Posterior cingulate gyrus (tissue), 11 donors: ENCODE measurements around the gene ATP4B.
"Not testable (repeated sequence)": the region's sequence is repeated elsewhere in the genome, so short reads cannot be mapped to it uniquely, and the experiment has no call there.

Experiments used
- DNase-seq, 10 donors: peaks; one replicate each; pipeline versions ENCODE4 v3.0.0 to v3.0.0-alpha.2; 2020 to 2021; ENCODE audit warnings: mixed read lengths in 3 of 10
- intact Hi-C: fragments of 100-400 bp; cut with DNase I; formaldehyde crosslinking; loops from one replicate; pipeline ENCODE4 v1.15.1; 2023

The ATP4B gene

GRCh38 chr13:113628291-113629270 is 29.4 kb downstream of the ATP4B start:
- peak in 3 of 10 donors; percentile 52 to 74 (median 64) for DNase-seq

GRCh38 chr13:113627136-113627535 is 30.9 kb downstream of the ATP4B start:
- peak in 2 of 10 donors; percentile 49 for DNase-seq
- intact Hi-C loops, result no loop called here

More at GRCh38 chr13:113628291-113629270, 29.4 kb downstream of the ATP4B start:
- intact Hi-C loops, result no loop called here

- DNase-seq, result peak in 2 of 10 donors; percentile 34
- intact Hi-C loops, result no loop called here
These were observed 31.9 kb downstream of the ATP4B start for GRCh38 chr13:113625965-113626721.

GRCh38 chr13:113624640-113625304 is 33.2 kb downstream of the ATP4B start:
- intact Hi-C loops, DNase-seq: not testable (repeated sequence)

- intact Hi-C loops, result no loop called here
- peak in 1 of 10 donors; percentile 8 for DNase-seq
These were observed 33.8 kb downstream of the ATP4B start for GRCh38 chr13:113624235-113624587.

- intact Hi-C loops, result no loop called here
- DNase-seq, result peak in 3 of 10 donors; percentile 55 to 79 (median 77)
These were observed 34.3 kb downstream of the ATP4B start for GRCh38 chr13:113623491-113624234.

- DNase-seq, result peak in 3 of 10 donors; percentile 58 to 78 (median 69)
- intact Hi-C loops, result no loop called here
These were observed 35.1 kb downstream of the ATP4B start for GRCh38 chr13:113622791-113623490.

- intact Hi-C loops, result not testable (repeated sequence)
- peak in 3 of 10 donors; percentile 24 to 58 (median 47) for DNase-seq
These were observed 35.9 kb downstream of the ATP4B start for GRCh38 chr13:113621986-113622550.

GRCh38 chr13:113621498-113621897 is 36.5 kb downstream of the ATP4B start:
- peak in 7 of 10 donors; percentile 22 to 92 (median 39) for DNase-seq
- intact Hi-C loops, result not testable (repeated sequence)

DNA sequence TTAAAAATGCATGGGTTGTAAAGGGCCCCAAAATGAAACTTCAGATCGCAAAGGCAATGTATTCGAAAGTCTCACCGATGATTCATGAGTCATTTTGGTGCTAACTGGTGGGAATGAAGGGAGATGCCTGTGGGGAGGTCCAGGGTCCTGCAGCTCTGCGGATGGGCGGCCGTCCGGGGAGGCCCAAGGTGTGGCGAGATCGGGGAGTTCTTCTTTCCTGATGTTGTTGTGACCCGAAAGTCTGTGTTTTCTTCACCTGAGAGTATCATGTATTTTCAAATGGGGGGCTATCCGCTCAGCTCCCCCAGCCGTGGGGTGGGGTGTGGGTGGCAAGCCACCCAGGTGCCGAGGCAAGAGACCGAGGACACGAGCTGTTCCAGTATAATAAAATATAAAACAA is 37.0 kb downstream of the ATP4B start:
- intact Hi-C loops, result no loop called here

DNA sequence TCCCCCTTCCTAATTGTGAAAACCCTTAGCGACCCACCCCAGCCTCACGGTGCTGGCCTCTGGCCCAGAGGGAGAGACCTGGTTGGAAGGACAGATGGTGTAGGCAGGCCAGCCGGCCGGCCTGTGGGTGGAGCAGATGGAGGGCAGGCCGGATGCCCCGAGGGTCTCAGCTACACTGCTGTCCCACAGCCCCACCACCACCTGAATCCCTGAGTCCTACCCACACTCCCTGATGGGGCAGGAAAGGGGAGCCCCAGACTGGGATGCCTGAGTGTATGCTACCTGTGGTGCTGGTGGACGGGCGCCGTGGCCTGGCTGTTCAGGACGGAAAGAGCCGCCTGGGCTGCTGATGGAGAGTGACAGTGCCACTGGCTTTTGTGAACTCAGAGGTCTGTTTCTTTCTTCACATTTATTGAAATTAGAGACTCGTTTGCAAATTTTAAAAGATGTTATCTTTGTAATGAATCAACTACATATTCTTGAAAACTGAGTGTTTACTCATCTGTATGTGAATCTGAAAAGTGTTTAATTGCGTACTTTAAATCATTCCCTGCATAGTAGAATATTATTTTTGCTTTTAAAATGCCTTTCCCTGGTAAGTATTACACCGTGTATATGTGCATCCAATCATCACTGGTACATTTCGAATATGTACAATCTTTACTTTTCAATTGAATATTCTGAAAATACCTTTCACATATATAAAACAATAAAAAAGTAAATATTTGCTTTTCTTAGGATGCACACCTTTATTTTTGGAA is 37.8 kb downstream of the ATP4B start:
- peak in 3 of 10 donors; percentile 63 to 73 (median 65) for DNase-seq
- intact Hi-C loops, result no loop called here

More for the DNA sequence above, 37.0 kb downstream of the ATP4B start:
- peak in 3 of 10 donors; percentile 55 to 63 (median 59) for DNase-seq

- intact Hi-C loops, result no loop called here
- peak in 3 of 10 donors; percentile 44 to 55 (median 49) for DNase-seq
These were observed 39.5 kb downstream of the ATP4B start for GRCh38 chr13:113618455-113618854.

- peak in 2 of 10 donors; percentile 8 to 9 for DNase-seq
- intact Hi-C loops, result no loop called here
These were observed 40.0 kb downstream of the ATP4B start for GRCh38 chr13:113617961-113618360.

DNA sequence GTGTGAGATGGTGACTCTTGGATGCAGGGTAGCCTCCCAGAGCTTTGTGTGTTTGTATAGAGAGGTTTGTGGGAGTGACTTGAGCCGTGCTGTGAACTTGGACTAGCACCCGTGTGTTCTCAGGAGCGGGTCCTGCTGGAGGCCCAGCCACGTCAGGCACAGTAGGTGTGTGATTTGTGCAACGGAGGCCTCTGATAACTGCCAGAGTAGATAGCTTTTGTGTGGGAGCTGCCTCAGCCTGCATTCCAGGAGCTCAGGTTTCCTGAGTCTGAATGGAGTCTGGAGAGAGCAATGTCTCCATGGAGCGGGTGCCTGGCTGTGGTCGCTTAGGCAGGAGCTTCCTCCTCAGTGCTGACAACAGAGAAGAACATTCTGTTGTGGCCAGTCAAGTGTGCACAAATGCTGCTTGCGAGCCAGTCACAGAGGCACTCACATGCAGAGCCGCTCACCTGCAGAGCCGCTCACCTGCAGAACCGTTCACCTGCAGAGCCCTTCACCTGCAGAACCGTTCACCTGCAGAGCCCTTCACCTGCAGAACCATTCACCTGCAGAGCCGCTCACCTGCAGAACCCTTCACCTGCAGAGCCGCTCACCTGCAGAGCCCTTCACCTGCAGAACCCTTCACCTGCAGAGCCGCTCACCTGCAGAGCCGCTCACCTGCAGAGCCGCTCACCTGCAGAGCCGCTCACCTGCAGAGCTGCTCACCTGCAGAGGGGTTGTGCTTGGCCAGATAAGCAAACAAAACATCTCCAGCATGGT is 40.8 kb downstream of the ATP4B start:
- DNase-seq, result peak in 3 of 10 donors; percentile 58 to 79 (median 62)
- intact Hi-C loops, result no loop called here

DNA sequence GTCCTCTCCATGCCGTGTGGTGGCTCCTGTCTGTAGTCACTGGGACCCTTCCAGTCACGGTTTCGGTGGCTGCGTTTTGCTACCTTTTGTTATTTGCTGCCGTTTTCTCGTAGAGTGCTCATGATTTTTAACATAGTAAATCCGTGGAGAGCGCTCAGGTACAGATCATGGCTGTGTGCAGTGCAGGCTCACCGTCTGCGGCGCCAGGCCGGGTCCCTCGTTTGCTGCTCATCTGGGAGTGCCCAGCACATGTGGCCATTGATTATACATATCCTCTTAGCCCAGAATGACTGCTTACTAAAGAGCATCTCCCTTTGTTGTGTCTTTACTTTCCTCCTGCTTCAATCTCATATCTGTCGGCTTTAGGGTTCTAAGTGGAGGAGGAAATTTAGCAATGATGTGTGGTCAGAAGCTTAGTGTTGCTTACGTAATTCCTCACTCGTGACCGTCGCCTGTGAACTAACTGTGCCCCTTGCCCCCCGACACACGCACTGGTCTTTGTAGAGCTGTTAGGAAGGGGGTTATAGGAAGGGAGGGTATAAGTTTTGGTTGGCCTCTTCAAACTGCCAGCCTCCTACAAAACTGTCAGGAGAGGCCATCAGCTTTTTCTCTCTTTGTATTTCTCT is 41.6 kb downstream of the ATP4B start:
- DNase-seq, result peak in 3 of 10 donors; percentile 37 to 78 (median 59)
- intact Hi-C loops, result no loop called here

DNA sequence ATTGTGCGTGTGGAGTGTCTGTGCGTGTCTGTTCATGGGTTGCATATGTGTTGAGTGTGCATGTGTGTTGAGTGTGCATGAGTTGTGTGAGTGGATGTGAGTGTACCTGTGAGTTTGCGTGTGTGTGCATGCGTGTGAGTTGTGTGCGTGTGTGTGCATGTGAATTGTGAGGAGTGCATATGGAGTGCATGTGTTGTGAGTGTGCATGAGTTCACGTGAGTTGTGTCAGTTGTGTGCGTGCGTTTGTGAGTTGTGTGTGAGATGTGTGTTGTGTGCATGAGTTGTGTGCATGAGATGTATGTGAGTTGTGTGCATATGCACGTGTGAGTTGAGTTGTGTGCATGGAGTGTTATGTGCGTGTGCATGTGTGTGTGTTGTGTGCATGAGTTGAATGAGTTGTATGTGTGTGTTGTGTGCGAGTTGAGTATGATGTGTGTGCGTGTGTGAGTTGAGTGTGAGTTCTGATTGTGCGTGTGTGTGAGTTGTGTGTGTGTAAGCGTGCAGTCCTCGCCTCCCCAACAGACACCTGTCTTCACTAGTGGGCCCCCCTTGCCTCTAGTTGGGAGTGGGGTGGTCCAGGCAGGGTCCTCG is 44.1 kb downstream of the ATP4B start:
- DNase-seq, result peak in 1 of 10 donors; percentile 11
- intact Hi-C loops, result no loop called here
